Esophagus muscularis mucosa (tissue), 4 donors: ENCODE data around the gene TAX1BP1. TPM values are rescaled to one million over a fixed set of nuclear protein-coding genes. Genes with fewer than 3 reads are reported as not detected.
A peak's percentile ranks its signal among the peaks of the same experiment; 100 is the strongest.

ENCODE experiments used
- DNase-seq: peaks from one replicate; pipeline ENCODE4 v3.0.0-alpha.2; 2017; ENCODE audit errors: extremely low spot score
- H3K27ac ChIP-seq, 4 donors: fragments of 200-600 bp; sonication (generic); replicated peaks in 1 of 4; 1 replicate in 3 of 4; 2 replicates in 1 of 4; pipeline ENCODE4 v1.5.1; 2016 to 2019; ENCODE audit warnings: mild to moderate bottlenecking in 1 of 4
- H3K27me3 ChIP-seq, 4 donors: fragments of 200-600 bp; sonication (generic); one replicate each; pipeline versions ENCODE4 v1.5.1 to v1.6.0; 2016 to 2019
- H3K36me3 ChIP-seq, 4 donors: fragments of 200-600 bp; sonication (generic); one replicate each; pipeline ENCODE4 v1.5.1; 2016 to 2019
- H3K4me1 ChIP-seq, 4 donors: fragments of 200-600 bp; sonication (generic); one replicate each; pipeline ENCODE4 v1.5.1; 2016 to 2019
- H3K4me3 ChIP-seq, 4 donors: fragments of 200-600 bp; sonication (generic); 1 replicate in 2 of 4; 2 replicates in 2 of 4; pipeline ENCODE4 v1.5.1; 2016 to 2019; ENCODE audit warnings: mild to moderate bottlenecking in 4 of 4, moderate library complexity in 1 of 4
- H3K9me3 ChIP-seq, 4 donors: fragments of 200-600 bp; sonication (generic); 1 replicate in 3 of 4; 2 replicates in 1 of 4; pipeline ENCODE4 v1.5.1; 2016 to 2019
- CTCF ChIP-seq, 3 experiments: fragments of 200-600 bp in 2 of 3; fragments of 450-650 bp in 1 of 3; sonication (generic) in 2 of 3; IDR thresholded peaks; one replicate each; pipeline ENCODE4 v1.5.1; 2017 to 2019; ENCODE audit warnings: antibody characterized with exemption in 3 of 3, mild to moderate bottlenecking in 2 of 3, moderate library complexity in 1 of 3
- EP300 ChIP-seq: sonication (generic); formaldehyde crosslinking; IDR thresholded peaks from one replicate; pipeline ENCODE4 v1.6.1; 2017; ENCODE audit warnings: antibody characterized with exemption
- POLR2A ChIP-seq: fragments of 450-650 bp; IDR thresholded peaks from one replicate; pipeline ENCODE4 v1.6.1; 2017; ENCODE audit warnings: antibody characterized with exemption, moderate library complexity, mild to moderate bottlenecking, low read depth
- POLR2AphosphoS5 ChIP-seq, 2 donors: sonication (generic); formaldehyde crosslinking; IDR thresholded peaks; one replicate each; pipeline ENCODE4 v1.6.1; 2017; ENCODE audit warnings: antibody characterized with exemption in 2 of 2
- WGBS: methylation state at CpG from one replicate; pipeline ENCODE4 v1.1.5; 2018; 5-methylcytosine and 5-hydroxymethylcytosine counted together
- intact Hi-C: fragments of 100-400 bp; cut with DNase I; formaldehyde crosslinking; loops from one replicate; pipeline ENCODE4 v1.15.1; 2023
- total RNA-seq, 4 donors: library from RNA; depleted of rRNA; stranded (reverse); fragments of >200 nt; gene quantifications; one replicate each; pipeline versions ENCODE4 v1.1.0 to v1.2.1, GENCODE V29; 2016

TAX1BP1 gene
- total RNA-seq, 4 donors from 2014 or later = 107 to 139 (median 127) TPM

- Histone ChIP-seq H3K36me3 (peaks cover 2 to 20% (median 11%) of the 10 kb centered on the region in 4 donors), H3K27me3 (no peaks in the 10 kb centered on the region), H3K27ac (no peak overlapping the region), H3K4me1 (peaks cover 3 to 12% (median 6%) of the 10 kb centered on the region in 4 donors), H3K9me3 (no peaks in the 10 kb centered on the region), H3K4me3 (no peak overlapping the region)
- TF ChIP-seq CTCF (IDR thresholded peaks at IDR 0.05) = no peak
- TF ChIP-seq POLR2AphosphoS5 (IDR thresholded peaks at IDR 0.05) = no peak
- TF ChIP-seq POLR2A = no peak
- TF ChIP-seq EP300 = no peak
- no peak for DNase-seq
- intact Hi-C loops = loop anchor here (10.0 kb wide), 1 partner anchor 576 kb away; the partner anchor contains the start of gene HOXA13
- WGBS = 95% methylated on average over 2 of the region's 2 CpGs
These were observed 41.2 kb downstream of the TAX1BP1 start for GRCh38 chr7:27781188-27781587.

GRCh38 chr7:27782849-27783248, 42.9 kb downstream of the TAX1BP1 start:
- WGBS = 59% methylated on average over 2 of the region's 2 CpGs
- H3K9me3 ChIP-seq = no peaks in the 10 kb centered on the region
- H3K36me3 ChIP-seq = peaks cover 5 to 36% (median 18%) of the 10 kb centered on the region in 4 donors
- no peak overlapping the region for H3K27ac ChIP-seq
- no peak for DNase-seq
- TF ChIP-seq POLR2A (no peak), EP300 (no peak), POLR2AphosphoS5 (IDR thresholded peaks at IDR 0.05) (no peak), CTCF (IDR thresholded peaks at IDR 0.05) (no peak)
- peaks cover under 1 to 8% (median 5%) of the 10 kb centered on the region in 4 donors for H3K4me1 ChIP-seq
- no peaks in the 10 kb centered on the region for H3K27me3 ChIP-seq
- H3K4me3 ChIP-seq = no peak overlapping the region
- intact Hi-C loops = loop anchor here (10.0 kb wide), 1 partner anchor 578 kb away; the partner anchor contains the start of gene HOXA13

- no peaks in the 10 kb centered on the region for H3K9me3 ChIP-seq
- H3K27ac ChIP-seq = no peak overlapping the region
- DNase-seq = no peak
- H3K36me3 ChIP-seq = peaks cover 5 to 44% (median 25%) of the 10 kb centered on the region in 4 donors
- 60% methylated on average over 6 of the region's 6 CpGs for WGBS
- TF ChIP-seq CTCF (IDR thresholded peaks at IDR 0.05) (peak; percentile 38 to 55 (median 43)), EP300 (no peak)
- intact Hi-C loops = loop anchor here (10.0 kb wide), 1 partner anchor 580 kb away; the partner anchor contains the start of gene HOXA13
- peaks cover 0 to 8% (median 4%) of the 10 kb centered on the region in 4 donors for H3K4me1 ChIP-seq
- no peak overlapping the region for H3K4me3 ChIP-seq
- no peaks in the 10 kb centered on the region for H3K27me3 ChIP-seq
These were observed 44.6 kb downstream of the TAX1BP1 start for GRCh38 chr7:27784399-27785053.

- Histone ChIP-seq H3K27me3 (no peaks in the 10 kb centered on the region), H3K9me3 (no peaks in the 10 kb centered on the region), H3K4me3 (no peak overlapping the region), H3K27ac (no peak overlapping the region), H3K4me1 (peaks cover 0 to 3% (median under 1%) of the 10 kb centered on the region in 4 donors), H3K36me3 (peaks cover 15 to 63% (median 40%) of the 10 kb centered on the region in 4 donors)
- no peak for DNase-seq
- TF ChIP-seq POLR2AphosphoS5 (IDR thresholded peaks at IDR 0.05) = no peak
- TF ChIP-seq POLR2A = no peak
- TF ChIP-seq CTCF (IDR thresholded peaks at IDR 0.05) = no peak
- TF ChIP-seq EP300 = no peak
- intact Hi-C loops = loop anchor here (10.0 kb wide), 1 partner anchor 584 kb away; the partner anchor contains the start of gene HOXA13
These were observed 48.5 kb downstream of the TAX1BP1 start for GRCh38 chr7:27788437-27788836.
